GM19238 (cell line): ENCODE data around the gene UTP25.
"Not testable (repeated sequence)": the region's sequence is repeated elsewhere in the genome, so short reads cannot be mapped to it uniquely, and the experiment has no call there.

ENCODE experiments used
- DNase-seq: peaks from one replicate; pipeline ENCODE4 v3.0.0; 2011; ENCODE audit warnings: low spot score; ENCODE audit not compliant: insufficient read length

Gene UTP25

GRCh38 chr1:209895709-209896108 is 67.9 kb downstream of the UTP25 start:
- DNase-seq = no peak

- no peak for DNase-seq
Observed at GRCh38 chr1:209896346-209896745, 68.6 kb downstream of the UTP25 start.

DNA sequence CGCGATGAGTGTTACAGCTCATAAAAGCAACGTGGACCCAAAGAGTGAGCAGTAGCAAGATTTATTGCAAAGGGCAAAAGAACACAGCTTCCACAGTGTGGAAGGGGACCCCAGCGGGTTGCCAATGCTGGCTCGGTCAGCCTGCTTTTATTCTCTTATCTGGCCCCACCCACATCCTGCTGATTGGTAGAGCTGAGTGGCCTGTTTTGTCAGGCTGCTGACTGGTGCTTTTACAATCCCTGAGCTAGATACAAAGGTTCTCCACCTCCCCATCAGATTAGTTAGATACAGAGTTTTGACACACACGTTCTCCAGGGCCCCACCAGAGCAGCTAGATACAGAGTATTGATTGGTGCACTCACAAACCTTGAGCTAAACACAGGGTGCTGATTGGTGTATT is 70.5 kb downstream of the UTP25 start:
- not testable (repeated sequence) for DNase-seq

GRCh38 chr1:209898851-209899250 is 71.1 kb downstream of the UTP25 start:
- not testable (repeated sequence) for DNase-seq

DNA sequence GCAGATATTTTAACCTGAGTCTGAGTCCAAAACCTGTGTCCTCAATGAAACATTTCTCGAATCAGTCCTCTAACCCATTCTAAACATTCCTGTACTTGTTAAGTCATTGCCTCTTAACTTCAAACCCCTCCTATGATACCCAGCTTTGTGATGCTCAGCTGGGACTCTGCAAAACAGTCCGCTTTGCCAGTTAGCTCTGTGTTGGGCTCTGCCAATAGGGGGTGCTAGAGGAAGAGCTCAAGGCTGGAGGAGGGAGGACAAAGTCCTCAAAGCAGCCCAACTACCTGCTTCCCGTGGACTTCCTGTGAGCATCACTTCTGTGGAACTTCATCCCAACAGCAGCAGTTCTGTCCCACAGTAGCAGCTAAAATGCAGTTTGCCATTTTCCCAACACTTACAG is 72.2 kb downstream of the UTP25 start:
- no peak for DNase-seq

- DNase-seq = no peak
Observed at GRCh38 chr1:209900734-209901133, 73.0 kb downstream of the UTP25 start.

DNA sequence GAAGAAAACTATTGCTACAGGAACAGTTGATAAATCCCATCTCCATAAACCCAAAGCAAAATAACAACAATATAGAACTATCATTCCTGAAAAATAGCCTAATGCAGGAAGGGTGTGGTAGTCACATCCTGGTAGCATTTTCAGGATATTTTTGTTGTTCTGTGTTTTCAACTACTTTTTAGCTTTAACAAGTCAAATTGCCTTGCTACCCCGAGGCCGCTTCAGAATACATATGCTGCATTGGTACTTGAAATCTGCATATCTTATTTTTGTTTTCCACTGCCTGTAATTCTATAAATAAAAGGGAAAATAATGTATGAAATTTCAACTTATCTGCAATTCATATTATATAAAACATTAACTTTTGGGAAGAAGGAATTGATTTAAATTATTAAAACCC is 73.4 kb downstream of the UTP25 start:
- no peak for DNase-seq

DNA sequence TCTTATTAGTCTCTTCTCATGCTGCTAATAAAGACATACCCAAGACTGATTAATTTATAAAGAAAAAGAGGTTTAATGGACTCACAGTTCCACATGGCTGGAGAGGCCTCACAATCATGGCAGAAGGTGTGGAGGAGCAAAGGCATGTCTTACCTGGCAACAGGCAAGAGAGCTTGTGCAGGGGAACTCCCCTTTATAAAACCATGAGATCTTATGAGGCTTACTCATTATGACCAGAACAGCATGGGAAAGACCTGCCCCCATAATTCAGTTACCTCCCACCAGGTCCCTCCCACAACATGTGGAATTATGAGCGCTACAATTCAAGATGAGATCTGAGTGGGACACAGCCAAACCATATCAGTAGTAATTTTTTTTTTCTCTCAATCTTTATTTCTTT is 77.0 kb downstream of the UTP25 start:
- not testable (repeated sequence) for DNase-seq
